H1 (cell line): Measurements from ENCODE around the gene CAPNS1. TPM values are rescaled to one million over a fixed set of nuclear protein-coding genes. Genes with fewer than 3 reads are reported as not detected.

Experiments used
- BACH1 ChIP-seq: IDR thresholded peaks from 2 replicates; pipeline ENCODE4 v1.6.1; 2012; ENCODE audit warnings: low read length, improper control_type of control experiment
- EZH2 ChIP-seq: fragments of 200-600 bp; sonication (generic); IDR thresholded peaks from 2 replicates; pipeline ENCODE4 v1.7.1; 2012; ENCODE audit warnings: low read depth, mild to moderate bottlenecking, moderate library complexity, low read length, inconsistent platforms; ENCODE audit not compliant: severe bottlenecking
- HDAC6 ChIP-seq: IDR thresholded peaks from one replicate; pipeline ENCODE4 v1.7.1; 2012; ENCODE audit warnings: low read depth, mild to moderate bottlenecking, inconsistent platforms, low read length, moderate library complexity
- JUND ChIP-seq: IDR thresholded peaks from 2 replicates; pipeline ENCODE4 v1.6.1; 2011; ENCODE audit warnings: mild to moderate bottlenecking, improper control_type of control experiment, low read length
- NANOG ChIP-seq: IDR thresholded peaks from 2 replicates; pipeline ENCODE4 v1.6.1; 2011; ENCODE audit warnings: low read length, low read depth, mild to moderate bottlenecking, inconsistent platforms; ENCODE audit not compliant: insufficient read depth, poor library complexity, severe bottlenecking
- RFX5 ChIP-seq: IDR thresholded peaks from 2 replicates; pipeline ENCODE4 v1.6.1; 2011; ENCODE audit warnings: low read depth, low read length, improper control_type of control experiment, borderline replicate concordance
- RNF2 ChIP-seq: fragments of 200-900, 300-1000 bp; sonication (generic); IDR thresholded peaks from 2 replicates; pipeline ENCODE4 v1.7.1; 2016; ENCODE audit warnings: borderline replicate concordance, low read depth, mild to moderate bottlenecking, antibody characterized with exemption, low read length; ENCODE audit not compliant: poor library complexity, severe bottlenecking; ENCODE audit errors: missing control alignments
- SP1 ChIP-seq: IDR thresholded peaks from 2 replicates; pipeline ENCODE4 v1.6.1; 2011; ENCODE audit warnings: low read depth, low read length
- SUZ12 ChIP-seq: fragments of 200-600 bp; sonication (generic); IDR thresholded peaks from 2 replicates; pipeline ENCODE4 v1.6.1; 2012; ENCODE audit warnings: mild to moderate bottlenecking, inconsistent platforms, low read length, moderate library complexity, mixed read lengths
- polyA plus RNA-seq, 7 experiments: library from polyadenylated mRNA; depleted of rRNA in 3 of 7; stranded (reverse) in 5 of 7; unstranded in 2 of 7; fragments of >200 nt in 5 of 7; fragments of 200-250 nt in 2 of 7; gene quantifications; 1 replicate in 5 of 7; 2 replicates in 1 of 7; 4 replicates in 1 of 7; pipeline versions ENCODE4 v1.2.1 to v1.2.3, GENCODE V29; 2011 to 2013; ENCODE audit warnings: missing spikeins in 2 of 7, mixed read lengths in 2 of 7
- total RNA-seq: library from RNA; stranded (reverse); fragmentation: NEBNext Ultra II Directional; extraction: Animal tissue kit (Norgen Biotek cat#: 25700); gene quantifications from 2 replicates; pipeline ENCODE4 v1.2.1, GENCODE V29; 2021
- TF ChIP-seq, protein P1 (sequence below): fragments of 300-600 bp; sonication (generic); IDR thresholded peaks from 2 replicates; pipeline ENCODE4 v1.7.1; 2012; ENCODE audit warnings: low read length, moderate library complexity, mild to moderate bottlenecking, inconsistent platforms; ENCODE audit not compliant: insufficient replicate concordance

Gene CAPNS1
- total and polyA plus RNA-seq, 2 of the 8 experiments (the other 6 are each of a cell fraction or from before 2014, with no cell fraction given) = 382 to 438 TPM

DNA sequence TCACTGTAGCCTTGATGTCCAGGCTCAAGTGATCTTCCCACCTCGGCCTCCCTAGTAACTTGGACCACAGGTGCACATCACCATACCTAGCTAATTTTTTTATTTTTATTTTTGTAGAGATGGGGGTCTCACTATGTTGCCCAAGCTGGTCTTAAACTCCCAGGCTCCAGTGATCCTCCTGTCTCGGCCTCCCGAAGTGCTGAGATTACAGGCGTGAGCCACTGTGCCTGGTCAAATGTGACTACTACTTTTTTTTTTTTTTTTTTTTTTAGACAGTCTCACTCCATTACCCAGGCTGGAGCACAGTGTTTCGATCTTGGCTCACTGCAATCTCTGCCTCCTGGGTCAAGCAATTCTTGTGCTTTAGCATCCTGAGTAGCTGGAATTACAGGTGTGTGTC lies 33.0 kb downstream of the CAPNS1 start (continued):
- TF ChIP-seq, protein P1, sequence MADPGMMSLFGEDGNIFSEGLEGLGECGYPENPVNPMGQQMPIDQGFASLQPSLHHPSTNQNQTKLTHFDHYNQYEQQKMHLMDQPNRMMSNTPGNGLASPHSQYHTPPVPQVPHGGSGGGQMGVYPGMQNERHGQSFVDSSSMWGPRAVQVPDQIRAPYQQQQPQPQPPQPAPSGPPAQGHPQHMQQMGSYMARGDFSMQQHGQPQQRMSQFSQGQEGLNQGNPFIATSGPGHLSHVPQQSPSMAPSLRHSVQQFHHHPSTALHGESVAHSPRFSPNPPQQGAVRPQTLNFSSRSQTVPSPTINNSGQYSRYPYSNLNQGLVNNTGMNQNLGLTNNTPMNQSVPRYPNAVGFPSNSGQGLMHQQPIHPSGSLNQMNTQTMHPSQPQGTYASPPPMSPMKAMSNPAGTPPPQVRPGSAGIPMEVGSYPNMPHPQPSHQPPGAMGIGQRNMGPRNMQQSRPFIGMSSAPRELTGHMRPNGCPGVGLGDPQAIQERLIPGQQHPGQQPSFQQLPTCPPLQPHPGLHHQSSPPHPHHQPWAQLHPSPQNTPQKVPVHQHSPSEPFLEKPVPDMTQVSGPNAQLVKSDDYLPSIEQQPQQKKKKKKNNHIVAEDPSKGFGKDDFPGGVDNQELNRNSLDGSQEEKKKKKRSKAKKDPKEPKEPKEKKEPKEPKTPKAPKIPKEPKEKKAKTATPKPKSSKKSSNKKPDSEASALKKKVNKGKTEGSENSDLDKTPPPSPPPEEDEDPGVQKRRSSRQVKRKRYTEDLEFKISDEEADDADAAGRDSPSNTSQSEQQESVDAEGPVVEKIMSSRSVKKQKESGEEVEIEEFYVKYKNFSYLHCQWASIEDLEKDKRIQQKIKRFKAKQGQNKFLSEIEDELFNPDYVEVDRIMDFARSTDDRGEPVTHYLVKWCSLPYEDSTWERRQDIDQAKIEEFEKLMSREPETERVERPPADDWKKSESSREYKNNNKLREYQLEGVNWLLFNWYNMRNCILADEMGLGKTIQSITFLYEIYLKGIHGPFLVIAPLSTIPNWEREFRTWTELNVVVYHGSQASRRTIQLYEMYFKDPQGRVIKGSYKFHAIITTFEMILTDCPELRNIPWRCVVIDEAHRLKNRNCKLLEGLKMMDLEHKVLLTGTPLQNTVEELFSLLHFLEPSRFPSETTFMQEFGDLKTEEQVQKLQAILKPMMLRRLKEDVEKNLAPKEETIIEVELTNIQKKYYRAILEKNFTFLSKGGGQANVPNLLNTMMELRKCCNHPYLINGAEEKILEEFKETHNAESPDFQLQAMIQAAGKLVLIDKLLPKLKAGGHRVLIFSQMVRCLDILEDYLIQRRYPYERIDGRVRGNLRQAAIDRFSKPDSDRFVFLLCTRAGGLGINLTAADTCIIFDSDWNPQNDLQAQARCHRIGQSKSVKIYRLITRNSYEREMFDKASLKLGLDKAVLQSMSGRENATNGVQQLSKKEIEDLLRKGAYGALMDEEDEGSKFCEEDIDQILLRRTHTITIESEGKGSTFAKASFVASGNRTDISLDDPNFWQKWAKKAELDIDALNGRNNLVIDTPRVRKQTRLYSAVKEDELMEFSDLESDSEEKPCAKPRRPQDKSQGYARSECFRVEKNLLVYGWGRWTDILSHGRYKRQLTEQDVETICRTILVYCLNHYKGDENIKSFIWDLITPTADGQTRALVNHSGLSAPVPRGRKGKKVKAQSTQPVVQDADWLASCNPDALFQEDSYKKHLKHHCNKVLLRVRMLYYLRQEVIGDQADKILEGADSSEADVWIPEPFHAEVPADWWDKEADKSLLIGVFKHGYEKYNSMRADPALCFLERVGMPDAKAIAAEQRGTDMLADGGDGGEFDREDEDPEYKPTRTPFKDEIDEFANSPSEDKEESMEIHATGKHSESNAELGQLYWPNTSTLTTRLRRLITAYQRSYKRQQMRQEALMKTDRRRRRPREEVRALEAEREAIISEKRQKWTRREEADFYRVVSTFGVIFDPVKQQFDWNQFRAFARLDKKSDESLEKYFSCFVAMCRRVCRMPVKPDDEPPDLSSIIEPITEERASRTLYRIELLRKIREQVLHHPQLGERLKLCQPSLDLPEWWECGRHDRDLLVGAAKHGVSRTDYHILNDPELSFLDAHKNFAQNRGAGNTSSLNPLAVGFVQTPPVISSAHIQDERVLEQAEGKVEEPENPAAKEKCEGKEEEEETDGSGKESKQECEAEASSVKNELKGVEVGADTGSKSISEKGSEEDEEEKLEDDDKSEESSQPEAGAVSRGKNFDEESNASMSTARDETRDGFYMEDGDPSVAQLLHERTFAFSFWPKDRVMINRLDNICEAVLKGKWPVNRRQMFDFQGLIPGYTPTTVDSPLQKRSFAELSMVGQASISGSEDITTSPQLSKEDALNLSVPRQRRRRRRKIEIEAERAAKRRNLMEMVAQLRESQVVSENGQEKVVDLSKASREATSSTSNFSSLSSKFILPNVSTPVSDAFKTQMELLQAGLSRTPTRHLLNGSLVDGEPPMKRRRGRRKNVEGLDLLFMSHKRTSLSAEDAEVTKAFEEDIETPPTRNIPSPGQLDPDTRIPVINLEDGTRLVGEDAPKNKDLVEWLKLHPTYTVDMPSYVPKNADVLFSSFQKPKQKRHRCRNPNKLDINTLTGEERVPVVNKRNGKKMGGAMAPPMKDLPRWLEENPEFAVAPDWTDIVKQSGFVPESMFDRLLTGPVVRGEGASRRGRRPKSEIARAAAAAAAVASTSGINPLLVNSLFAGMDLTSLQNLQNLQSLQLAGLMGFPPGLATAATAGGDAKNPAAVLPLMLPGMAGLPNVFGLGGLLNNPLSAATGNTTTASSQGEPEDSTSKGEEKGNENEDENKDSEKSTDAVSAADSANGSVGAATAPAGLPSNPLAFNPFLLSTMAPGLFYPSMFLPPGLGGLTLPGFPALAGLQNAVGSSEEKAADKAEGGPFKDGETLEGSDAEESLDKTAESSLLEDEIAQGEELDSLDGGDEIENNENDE = no peak
- TF ChIP-seq RFX5 (no peak), SUZ12 (no peak), SP1 (no peak), JUND (no peak), NANOG (no peak), EZH2 (no peak), HDAC6 (no peak), RNF2 (no peak), BACH1 (no peak)
- TF ChIP-seq, all 59 proteins: peak for 0
